G401 (cell line): Measurements from ENCODE around the gene TP53BP1. TPM values are rescaled to one million over a fixed set of nuclear protein-coding genes. Genes with fewer than 3 reads are reported as not detected.

Experiments used
- DNase-seq: peaks from one replicate; pipeline ENCODE4 v3.0.0-alpha.2; 2015; ENCODE audit warnings: low spot score
- in situ Hi-C: cut with HindIII; loops from 2 replicates; pipeline ENCODE4 v1.10.0; 2016; ENCODE audit warnings: low sequenced_read_pairs, mixed read lengths
- total RNA-seq: library from RNA; depleted of rRNA; stranded (reverse); fragments of >200 nt; shearing (Covaris generic); gene quantifications from 2 replicates; pipeline ENCODE4 v1.2.3, GENCODE V29; 2014

Gene TP53BP1
- total RNA-seq, 1 experiment from 2014 or later: 79.1 TPM

DNA sequence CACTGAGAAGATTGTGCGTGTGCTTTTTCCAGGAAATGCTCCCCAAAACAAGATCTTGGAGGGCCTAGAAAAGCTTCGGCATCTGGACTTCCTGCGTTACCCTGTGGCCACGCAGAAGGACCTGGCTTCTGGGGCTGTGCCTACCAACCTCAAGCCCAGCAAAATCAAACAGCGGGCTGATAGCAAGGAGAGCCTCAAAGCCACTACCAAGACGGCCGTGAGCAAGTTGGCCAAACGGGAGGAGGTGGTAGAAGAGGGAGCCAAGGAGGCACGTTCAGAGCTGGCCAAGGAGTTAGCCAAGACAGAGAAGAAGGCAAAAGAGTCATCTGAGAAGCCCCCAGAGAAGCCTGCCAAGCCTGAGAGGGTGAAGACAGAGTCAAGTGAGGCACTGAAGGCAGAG is 29.3 kb upstream of the TP53BP1 start:
- DNase-seq: no peak
- in situ Hi-C loops: no loop called here

DNA sequence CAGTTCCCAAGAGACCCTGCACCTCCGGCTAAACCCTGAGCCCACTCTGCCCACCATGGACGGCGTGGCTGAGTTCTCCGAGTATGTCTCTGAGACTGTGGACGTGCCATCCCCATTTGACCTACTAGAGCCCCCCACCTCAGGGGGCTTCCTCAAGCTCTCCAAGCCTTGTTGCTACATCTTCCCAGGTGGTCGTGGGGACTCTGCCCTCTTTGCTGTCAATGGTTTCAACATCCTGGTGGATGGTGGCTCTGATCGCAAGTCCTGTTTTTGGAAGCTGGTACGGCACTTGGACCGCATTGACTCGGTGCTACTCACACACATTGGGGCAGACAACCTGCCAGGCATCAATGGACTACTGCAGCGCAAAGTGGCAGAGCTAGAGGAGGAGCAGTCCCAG is 28.5 kb upstream of the TP53BP1 start:
- DNase-seq: no peak
- in situ Hi-C loops: no loop called here

DNA sequence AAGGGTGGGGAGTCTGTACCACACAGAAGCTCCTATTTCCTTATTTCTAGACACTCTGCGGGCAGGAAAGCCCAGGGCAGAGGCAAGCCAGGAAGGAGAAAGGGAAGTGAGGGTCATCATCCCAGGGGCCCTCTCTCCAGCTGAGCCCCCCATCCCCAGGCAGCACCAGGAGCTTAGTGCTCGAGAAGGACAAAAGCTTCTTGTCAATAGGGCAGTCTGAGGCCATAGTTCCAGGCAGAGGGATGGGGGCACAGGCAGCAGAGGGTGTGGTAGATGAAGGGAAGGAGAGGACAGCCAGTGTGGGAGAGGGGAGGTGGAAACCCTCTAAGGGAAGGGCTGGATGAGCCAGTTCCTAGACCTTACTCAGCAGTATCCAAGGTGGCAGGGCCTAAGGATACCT is 27.2 kb upstream of the TP53BP1 start:
- in situ Hi-C loops: no loop called here
- no peak for DNase-seq

DNA sequence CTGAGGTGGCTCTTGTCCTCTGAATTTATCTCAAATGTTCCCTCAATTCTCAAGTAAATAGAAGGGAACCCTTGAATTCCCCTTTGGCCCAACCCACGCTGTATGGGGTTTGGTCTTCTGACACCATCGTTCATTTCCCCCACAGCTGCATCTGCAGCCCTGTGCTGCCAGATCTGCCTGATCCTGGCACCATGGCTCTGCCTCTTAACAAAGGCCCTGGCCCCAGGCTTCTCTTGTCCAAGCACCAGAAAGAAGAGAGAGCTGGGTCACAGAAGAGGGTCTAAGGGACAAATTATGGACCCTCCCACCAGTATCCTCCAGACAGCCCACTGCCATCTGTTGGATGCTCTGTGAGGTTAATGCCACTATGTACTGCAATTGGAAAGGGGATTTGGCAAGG is 26.2 kb upstream of the TP53BP1 start:
- DNase-seq: peak; percentile 44
- in situ Hi-C loops: no loop called here

DNA sequence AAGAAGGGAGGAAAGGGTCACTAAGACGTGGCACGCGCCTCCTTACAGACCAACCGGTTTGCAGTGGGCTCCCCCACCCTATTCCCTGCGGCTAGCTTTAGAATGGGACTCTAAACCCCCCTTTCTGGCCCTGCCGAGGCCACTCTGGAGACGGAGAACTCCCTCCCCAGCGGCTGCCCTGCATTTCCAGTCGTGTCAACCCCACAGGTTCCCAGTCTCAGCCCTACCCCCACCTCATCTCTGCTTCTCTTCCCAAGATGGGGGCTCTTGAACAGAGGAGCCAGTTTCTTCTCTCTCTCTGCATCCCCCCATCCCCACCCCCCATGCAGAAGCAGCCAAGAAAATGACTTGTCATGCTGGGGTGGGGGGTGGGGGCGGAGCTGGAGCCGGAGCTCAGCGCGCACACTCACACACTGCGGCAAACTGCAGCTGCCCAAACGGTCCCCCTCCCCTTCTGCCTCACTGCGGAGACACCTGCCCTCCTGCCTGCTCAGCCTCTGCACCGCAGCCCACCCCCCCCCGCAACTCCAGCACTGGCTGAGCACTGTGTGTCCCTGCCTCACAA is 25.3 kb upstream of the TP53BP1 start:
- peak; percentile 86 for DNase-seq
- in situ Hi-C loops: no loop called here

DNA sequence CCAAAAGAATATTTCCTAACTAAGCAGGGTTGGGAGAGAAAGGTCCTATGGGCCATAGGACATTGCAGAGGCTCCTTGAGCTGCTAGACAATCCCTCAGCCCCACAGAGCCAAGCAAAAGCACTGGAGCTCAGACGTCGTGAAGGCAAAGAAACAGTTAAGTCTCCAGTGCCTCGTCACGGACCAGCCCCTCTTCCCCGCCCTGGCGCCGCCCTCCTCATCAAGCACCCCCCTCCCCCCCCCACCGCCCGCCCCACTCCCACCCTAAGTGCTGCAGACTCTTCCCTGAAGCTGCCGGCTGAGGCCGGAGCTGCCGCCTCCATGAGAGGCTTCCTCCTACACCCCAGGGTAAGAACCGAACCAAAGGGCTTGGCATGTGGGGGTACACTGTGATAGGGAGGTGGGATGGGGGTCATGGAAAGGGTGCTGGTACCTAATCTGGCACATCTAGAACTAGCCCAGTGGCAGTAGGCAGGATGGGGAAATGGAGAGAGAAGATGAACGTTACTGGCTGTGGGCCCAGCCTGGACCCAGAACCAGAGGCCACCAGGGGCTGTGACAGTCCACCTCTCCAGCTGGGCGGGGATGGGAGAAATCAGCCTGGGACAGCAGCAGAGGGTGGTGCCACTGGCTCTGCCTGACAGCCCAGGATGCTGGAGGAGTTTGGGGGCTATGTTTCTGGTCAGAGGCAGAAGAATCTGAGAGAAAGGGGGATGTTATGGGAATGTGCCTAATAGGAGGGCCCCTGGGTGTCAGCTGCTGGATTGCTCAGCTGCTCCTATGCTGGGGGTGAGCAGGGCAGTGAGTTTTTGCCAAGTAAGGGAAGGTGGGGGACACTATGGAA is 24.6 kb upstream of the TP53BP1 start, which contains the start of gene MAP1A:
Gene MAP1A (plus strand): TSS at position 255 of the 843 bp plus-strand sequence. CDS start 3,866 bp downstream, outside the sequence.
- peak; percentile 88 for DNase-seq
- in situ Hi-C loops: no loop called here

DNA sequence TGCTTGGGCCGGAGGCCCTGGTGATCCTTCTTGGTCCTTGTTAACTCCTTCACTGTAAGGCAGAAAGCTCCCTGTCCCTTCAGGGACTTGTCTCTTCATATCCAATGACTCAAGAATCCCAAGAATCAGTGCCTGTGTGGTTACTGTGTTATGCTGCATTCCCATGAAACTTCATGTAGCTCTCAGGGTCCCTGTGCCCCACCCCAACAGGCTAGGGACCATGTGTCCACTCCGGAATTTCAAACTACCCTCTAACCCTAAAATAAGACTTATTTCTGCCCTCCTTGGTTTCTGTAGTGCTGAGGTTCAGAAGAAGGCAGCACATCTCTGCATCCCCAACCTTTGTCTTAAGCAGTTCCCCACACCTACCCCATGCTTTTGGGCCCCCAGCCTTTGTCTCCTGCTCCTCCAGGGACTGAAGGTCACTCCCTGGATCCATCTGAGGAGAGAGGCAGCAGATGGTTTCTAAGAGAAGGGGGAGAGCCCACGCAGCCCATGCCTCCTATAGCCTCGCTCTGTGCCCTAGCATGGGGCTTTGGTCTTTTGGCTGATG is 23.9 kb upstream of the TP53BP1 start:
- in situ Hi-C loops: no loop called here
- peak; percentile 61 for DNase-seq

DNA sequence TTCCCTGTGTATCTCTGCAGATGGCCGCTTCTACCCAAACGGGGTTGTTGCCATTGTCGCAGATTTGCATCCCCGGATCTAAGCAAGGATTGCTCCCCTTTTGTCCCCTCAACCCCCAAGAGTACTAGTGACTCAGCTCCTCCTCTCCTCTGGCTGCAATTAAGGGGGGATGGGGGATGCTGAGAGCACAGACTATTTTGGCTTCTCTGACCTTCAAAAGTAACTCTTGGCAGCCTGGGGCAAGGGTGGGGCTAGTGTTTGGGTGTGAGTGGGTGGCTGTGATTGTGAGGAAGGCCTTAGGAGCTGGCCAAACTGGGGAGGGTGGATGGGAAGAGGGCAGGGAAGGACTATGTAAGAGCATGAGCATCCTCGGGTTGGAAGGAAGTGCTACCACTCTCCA is 23.2 kb upstream of the TP53BP1 start:
- in situ Hi-C loops: no loop called here
- DNase-seq: peak; percentile 50

DNA sequence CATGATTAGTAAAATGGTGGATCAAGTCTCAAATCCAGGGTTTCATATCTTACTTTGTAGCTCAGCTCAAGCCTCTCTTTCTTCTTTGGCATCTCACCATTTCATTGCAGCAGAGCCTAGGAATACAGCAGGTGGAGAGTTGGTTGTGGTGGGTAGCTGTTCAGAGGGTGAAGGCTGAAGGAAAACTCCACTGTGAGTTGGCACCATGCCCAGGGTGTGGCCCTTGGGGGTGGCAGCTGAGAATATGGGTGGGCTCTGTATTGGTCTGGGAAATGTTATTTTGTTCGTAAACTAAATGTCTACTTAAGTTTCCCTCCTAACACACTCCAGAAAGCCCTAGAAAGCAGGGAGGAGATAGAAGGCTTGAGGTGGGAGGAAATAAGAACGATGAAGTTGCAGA is 22.8 kb upstream of the TP53BP1 start:
- DNase-seq: peak; percentile 22

DNA sequence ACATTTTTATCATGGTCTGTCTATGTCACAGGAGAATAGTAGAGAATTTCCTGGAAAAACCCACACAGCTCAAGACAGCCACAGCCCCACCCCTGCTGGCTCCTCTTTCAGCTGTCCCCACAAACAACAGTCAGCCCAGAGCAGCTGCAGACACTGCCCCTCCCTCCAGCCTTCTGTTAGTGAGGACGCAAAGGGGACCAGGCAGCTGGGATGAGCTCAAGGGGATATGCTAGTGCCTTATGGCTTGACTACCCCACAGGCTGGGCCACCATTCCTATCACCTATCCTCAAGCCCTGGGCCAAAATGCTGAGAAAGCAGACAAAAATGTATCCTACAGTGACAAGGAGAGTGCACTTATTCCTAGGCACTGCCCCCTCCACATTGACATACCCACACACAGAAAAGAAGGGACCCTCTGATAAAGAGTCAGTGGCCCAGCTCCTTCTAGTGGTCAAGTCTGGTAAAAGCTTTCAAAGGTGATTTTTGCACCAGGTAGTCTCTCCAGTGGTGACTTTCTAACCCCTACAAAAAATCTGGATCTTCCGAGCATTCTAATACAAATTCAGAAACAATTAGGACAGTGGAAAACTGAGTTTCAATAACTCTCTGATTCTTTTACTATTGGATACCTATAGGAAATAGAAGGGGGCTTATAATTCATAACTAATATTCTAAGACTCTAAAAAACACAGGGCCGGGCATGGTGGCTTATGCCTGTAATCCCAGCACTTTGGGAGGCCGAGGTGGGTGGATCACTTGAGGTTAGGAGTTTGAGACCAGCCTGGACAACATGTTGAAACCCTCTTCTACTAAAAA is 21.5 kb upstream of the TP53BP1 start:
- peak; percentile 58 for DNase-seq
- in situ Hi-C loops: no loop called here

More for the DNA sequence above, 22.8 kb upstream of the TP53BP1 start:
- in situ Hi-C loops: no loop called here

DNA sequence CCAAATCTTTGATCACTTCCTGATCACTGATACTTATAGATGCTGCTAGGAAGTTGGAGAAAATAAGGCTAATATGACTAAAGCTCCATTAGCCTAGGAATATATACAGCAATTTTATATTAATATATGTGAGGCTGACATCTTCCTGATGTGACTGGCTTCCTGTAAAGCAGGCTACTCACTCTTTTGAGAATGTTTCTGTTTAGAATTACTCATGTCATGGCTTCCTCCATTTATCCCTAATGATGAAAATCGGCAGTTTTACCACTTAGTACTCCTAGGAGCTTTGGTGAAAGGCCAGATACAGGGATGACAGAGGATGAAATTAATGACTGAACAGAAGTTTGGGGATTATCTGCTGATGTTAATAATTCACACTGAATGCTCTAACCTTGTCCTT is 20.6 kb upstream of the TP53BP1 start:
- no peak for DNase-seq
- in situ Hi-C loops: no loop called here

DNA sequence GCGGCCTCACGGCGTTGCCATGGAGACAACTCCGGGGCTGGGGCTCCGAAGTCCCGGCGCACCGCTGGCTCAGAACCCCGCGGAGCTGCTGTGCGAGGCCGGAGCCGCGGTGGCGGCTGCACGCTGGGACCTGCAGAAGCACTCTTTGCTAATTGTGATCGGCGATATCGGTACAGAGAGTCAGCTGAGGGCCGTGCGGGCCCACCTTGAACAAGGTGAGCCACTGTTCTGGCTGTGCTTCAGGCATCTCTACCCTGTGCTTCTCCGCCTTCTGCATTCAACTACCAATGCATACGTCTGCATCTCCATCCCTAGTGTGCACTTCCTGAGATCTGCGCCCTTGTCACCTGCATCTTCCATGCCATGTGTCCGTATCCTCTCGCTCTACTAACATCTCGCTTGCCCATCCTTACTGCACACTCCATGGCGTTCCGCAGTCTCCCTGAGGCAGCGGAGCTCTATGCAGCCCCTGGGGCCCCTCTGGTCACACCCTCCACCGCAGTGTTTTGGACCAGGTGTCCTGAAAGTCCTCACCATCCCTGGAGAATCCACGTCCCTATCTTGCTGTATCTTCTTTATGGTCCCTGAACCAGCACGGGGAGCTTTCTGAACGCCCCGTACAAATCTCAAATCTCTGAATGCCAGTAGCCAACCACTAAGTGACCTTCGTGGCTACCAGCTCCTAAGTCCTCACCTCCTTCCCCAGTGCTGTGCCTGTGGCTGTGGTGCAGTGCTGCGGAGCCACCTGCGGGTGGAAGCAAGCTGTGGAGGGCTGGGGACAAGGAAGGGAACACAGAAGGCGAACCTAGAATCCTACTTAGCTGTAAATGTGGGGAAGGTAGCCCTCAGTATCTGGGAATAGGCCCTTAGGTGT is 18.3 kb upstream of the TP53BP1 start:
- DNase-seq: peak; percentile 74
- in situ Hi-C loops: no loop called here

DNA sequence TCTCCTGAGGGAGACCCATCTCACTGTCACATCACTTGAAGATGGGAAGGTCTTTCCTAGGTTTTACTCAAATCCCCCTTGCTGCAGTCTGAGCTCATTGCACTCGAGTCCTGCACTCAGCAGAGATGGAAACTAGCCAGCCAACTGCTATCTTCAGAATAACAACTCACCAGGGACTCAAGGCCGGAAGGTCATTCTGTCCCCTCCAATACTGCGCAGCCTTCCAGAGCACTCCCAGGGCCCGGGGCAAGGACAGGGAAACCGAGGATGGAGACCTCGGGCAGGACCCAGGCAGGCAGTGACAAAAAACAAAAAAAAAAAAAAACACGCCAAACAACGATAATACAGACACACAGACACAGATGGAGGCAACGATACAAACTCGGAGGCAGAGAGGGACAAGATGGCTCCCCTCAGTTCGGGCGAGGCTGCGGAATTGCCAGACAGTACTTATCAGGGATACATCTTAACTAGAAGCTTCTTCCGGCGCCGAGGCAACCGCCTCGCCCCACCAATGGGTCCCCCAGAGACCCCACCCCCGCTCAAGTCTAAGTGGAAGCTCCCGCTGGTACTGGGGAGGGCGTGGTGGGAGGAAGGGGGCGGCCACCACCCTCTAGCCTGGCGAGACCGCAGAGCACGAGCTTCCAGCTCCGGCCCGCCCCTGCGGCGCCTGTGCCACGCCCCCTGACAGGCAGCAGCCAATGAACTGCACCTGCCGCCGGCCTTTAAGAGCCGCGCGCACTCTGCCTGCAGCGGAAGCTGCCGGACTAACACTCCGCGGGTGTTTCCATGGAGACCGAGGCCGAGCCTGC is 17.4 kb upstream of the TP53BP1 start:
- in situ Hi-C loops: no loop called here
- DNase-seq: peak; percentile 99

DNA sequence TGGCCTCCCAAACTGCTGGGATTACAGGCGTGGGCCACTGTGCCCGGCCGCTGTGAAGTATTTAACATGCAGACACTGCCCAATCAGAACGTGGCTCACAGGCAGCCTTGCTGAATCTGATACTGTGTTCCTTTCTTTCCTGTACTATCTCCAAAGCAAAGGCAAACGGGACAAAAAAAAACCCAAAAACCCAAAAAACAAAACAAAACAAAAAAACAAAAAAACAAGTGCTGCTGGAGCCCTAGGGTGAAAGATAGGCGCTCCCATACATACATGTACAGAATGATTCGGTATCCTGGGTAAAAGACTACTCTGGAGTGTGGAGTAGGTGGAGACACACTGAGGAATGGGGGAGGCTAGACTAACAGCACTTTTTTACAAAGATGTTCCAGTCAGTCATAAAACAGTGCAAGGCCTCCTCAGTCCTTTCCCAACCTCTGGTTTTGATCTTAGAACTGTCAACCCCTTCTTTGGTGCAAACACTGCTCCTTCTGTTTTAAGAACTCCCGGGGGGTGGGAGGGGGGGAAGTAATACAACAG is 16.8 kb upstream of the TP53BP1 start:
- in situ Hi-C loops: no loop called here
- DNase-seq: peak; percentile 58

DNA sequence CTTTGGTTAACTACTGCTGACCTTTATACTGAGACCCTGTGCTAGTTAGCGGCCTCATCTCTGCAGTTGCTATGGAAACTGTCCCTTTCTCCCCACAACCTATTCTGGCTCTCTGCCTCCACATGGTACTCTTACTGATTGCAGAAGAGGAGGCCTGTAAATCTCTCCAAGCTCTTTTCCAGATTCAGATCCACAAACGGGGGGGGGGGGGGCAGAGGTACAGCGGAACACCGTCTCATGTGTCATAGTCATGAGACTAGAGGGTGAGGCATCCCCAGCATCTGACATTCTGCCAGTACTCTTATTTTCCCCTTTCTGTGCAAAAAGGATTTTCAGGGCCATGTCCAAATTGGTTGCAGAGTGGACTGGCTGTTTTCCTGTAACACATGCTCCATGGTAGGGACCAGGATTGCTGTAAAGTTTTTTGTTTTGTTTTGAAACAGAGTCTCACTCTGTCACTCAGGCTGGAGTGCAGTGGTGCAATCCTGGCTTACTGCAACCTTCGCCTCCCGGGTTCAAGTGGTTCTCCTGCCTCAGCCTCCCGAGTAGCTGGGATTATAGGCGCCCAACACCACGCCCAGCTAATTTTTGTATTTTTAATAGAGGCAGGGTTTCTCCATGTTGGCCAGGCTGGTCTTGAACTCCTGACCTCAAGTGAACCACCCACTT is 16.2 kb upstream of the TP53BP1 start:
- DNase-seq: peak; percentile 61
- in situ Hi-C loops: no loop called here

DNA sequence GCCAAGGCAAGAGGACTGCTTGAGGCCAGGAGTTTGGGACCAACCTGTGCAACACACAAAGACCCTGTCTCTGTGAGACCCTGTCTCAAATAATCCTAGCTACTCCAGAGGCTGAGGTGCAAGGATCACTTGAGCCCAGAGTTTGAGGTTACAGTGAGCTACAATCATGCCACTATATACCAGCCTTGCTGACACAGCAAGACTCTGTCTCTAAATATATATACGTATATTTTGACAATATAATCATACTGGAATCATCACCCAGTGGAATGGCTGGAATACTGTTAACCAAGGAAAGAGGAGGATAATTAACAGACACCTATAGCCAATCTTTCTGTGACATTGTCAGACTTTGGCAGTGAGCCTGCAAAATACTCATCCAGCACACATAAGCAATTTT is 15.5 kb upstream of the TP53BP1 start:
- no peak for DNase-seq
- in situ Hi-C loops: no loop called here

DNA sequence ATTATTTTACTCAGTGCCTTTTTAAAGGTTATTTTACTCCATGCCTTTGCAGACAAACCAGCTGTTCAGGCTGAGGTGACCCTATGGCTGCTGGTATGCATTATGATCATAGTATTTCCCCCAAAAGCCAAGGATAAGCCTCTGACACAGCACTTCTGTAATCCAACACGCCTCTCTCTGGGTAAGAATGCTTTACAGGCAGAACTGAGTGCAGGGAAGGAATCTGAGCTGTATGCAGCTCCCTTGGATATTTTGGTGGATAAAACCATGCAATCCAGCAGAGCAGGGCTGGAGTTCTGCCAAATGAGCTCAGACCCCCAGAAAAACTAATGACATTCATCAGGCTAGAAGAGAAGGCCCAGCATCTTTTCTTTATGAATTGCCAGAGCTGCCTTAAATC is 12.8 kb upstream of the TP53BP1 start:
- no peak for DNase-seq
- in situ Hi-C loops: no loop called here
